ENCODE measurements around the gene RIMBP2. TPM values are rescaled to one million over a fixed set of nuclear protein-coding genes. Genes with fewer than 3 reads are reported as not detected.

The RIMBP2 gene
- total RNA-seq, 1 donor from 2014 or later: 0.27 TPM

GRCh38 chr12:130354407-130354806 is 361.7 kb downstream of the RIMBP2 start:
- ATAC-seq (no peak), DNase-seq (no peak)
- no peak overlapping the region for H3K4me3 ChIP-seq
- intact Hi-C loops (cut with DNase I): no loop called here
- H3K36me3 ChIP-seq: no peaks in the 10 kb centered on the region
- H3K9me3 ChIP-seq: no peaks in the 10 kb centered on the region
- no peak overlapping the region for H3K27ac ChIP-seq
- H3K27me3 ChIP-seq (ENCODE audit: low read depth): peaks cover 45% of the 10 kb centered on the region
- H3K4me1 ChIP-seq: no peaks in the 10 kb centered on the region
- no peak for TF ChIP-seq CTCF (IDR thresholded peaks at IDR 0.05)

- ATAC-seq: no peak
- intact Hi-C loops (cut with DNase I): no loop called here
- no peak for TF ChIP-seq CTCF (IDR thresholded peaks at IDR 0.05)
- Histone ChIP-seq H3K9me3 (no peaks in the 10 kb centered on the region), H3K27me3 (ENCODE audit: low read depth) (peaks cover 42% of the 10 kb centered on the region), H3K27ac (no peak overlapping the region), H3K4me3 (no peak overlapping the region), H3K4me1 (no peaks in the 10 kb centered on the region), H3K36me3 (no peaks in the 10 kb centered on the region)
- no peak for DNase-seq
Measured at GRCh38 chr12:130353081-130353480, 363.0 kb downstream of the RIMBP2 start.

GRCh38 chr12:130351326-130351725 is 364.8 kb downstream of the RIMBP2 start:
- ATAC-seq: no peak

GRCh38 chr12:130350715-130351114 is 365.4 kb downstream of the RIMBP2 start:
- Histone ChIP-seq H3K36me3 (no peaks in the 10 kb centered on the region), H3K4me3 (no peak overlapping the region), H3K9me3 (no peaks in the 10 kb centered on the region), H3K27ac (no peak overlapping the region), H3K4me1 (no peaks in the 10 kb centered on the region), H3K27me3 (ENCODE audit: low read depth) (peaks cover 31% of the 10 kb centered on the region)
- no peak for ATAC-seq
- no peak for DNase-seq
- TF ChIP-seq CTCF (IDR thresholded peaks at IDR 0.05): no peak
- intact Hi-C loops (cut with DNase I): no loop called here

More at GRCh38 chr12:130351326-130351725, 364.8 kb downstream of the RIMBP2 start:
- DNase-seq: no peak
- Histone ChIP-seq H3K9me3 (no peaks in the 10 kb centered on the region), H3K27ac (no peak overlapping the region), H3K4me3 (no peak overlapping the region), H3K36me3 (no peaks in the 10 kb centered on the region), H3K4me1 (no peaks in the 10 kb centered on the region), H3K27me3 (ENCODE audit: low read depth) (peaks cover 34% of the 10 kb centered on the region)
- intact Hi-C loops (cut with DNase I): no loop called here
- TF ChIP-seq CTCF (IDR thresholded peaks at IDR 0.05): no peak

GRCh38 chr12:130347588-130347987 is 368.5 kb downstream of the RIMBP2 start:
- TF ChIP-seq CTCF (IDR thresholded peaks at IDR 0.05): no peak
- H3K4me3 ChIP-seq: no peak overlapping the region
- intact Hi-C loops (cut with DNase I): no loop called here

More at GRCh38 chr12:130347588-130347987, 368.5 kb downstream of the RIMBP2 start:
- Histone ChIP-seq H3K36me3 (no peaks in the 10 kb centered on the region), H3K27me3 (ENCODE audit: low read depth) (peaks cover 10% of the 10 kb centered on the region), H3K4me1 (no peaks in the 10 kb centered on the region), H3K27ac (no peak overlapping the region), H3K9me3 (no peaks in the 10 kb centered on the region)
- DNase-seq: no peak
- ATAC-seq: no peak

Other genes starting within 250 kb of the RIMBP2 start
- 24.6 TPM for gene STX2, start 123.0 kb upstream of the RIMBP2 start, total RNA-seq
- gene RAN, start 155.8 kb upstream of the RIMBP2 start, total RNA-seq: 300 TPM
- gene ADGRD1, start 237.6 kb upstream of the RIMBP2 start, total RNA-seq: 108 TPM